ENCODE results near the gene PIGC.

Gene PIGC

DNA sequence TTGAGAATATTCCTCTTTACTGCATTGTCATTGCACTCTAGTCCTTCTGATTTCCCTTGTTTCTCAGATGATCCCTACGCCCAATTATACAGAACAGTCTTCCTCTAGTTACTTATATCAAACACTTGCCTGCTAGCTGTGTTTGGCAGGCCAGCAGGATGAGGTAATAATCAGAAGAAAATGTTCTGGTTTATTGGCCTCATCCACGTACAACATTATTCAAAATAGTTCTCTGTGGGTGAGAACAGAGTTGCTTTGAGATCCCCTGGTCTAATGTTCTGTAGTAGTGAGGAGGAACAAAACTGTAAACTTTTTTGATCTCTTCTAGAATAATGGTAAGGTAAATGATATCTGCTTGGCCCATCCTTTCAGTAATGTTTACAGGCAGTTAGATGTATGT, 45.7 kb downstream of the PIGC start:
- TF ChIP-seq, protein P1, sequence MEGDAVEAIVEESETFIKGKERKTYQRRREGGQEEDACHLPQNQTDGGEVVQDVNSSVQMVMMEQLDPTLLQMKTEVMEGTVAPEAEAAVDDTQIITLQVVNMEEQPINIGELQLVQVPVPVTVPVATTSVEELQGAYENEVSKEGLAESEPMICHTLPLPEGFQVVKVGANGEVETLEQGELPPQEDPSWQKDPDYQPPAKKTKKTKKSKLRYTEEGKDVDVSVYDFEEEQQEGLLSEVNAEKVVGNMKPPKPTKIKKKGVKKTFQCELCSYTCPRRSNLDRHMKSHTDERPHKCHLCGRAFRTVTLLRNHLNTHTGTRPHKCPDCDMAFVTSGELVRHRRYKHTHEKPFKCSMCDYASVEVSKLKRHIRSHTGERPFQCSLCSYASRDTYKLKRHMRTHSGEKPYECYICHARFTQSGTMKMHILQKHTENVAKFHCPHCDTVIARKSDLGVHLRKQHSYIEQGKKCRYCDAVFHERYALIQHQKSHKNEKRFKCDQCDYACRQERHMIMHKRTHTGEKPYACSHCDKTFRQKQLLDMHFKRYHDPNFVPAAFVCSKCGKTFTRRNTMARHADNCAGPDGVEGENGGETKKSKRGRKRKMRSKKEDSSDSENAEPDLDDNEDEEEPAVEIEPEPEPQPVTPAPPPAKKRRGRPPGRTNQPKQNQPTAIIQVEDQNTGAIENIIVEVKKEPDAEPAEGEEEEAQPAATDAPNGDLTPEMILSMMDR (IDR thresholded peaks at IDR 0.05; ENCODE audit: low read depth, low read length) = no peak
- H3K4me3 ChIP-seq (ENCODE audit: low read depth, low read length) = no peak overlapping the region
- H3K27ac ChIP-seq = no peak overlapping the region
- no peaks in the 10 kb centered on the region for H3K9me3 ChIP-seq (ENCODE audit: severe bottlenecking)
- H3K27me3 ChIP-seq (ENCODE audit: insufficient read depth, low read depth, severe bottlenecking) = no peaks in the 10 kb centered on the region
- no peak for DNase-seq
- H3K36me3 ChIP-seq = no peaks in the 10 kb centered on the region

DNA sequence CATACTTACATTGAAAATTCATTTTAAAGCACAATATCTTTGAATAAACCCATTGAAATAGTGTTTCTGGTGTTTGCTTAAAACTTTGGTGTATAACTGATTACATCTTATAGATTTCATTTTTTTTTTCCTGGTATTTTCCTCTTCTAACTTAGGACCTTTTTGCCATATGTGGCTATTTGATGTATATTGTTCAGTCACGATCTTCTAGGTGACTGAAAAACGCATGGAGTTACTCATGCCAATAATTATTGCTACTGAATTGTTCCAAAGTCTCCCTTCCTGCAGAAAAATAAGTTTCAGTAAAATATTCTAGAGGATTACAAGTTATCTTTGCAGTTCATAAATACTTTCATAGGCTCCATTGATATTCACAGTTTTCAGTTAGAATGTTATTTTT, 46.2 kb downstream of the PIGC start:
- Histone ChIP-seq H3K9me3 (ENCODE audit: severe bottlenecking) (no peaks in the 10 kb centered on the region), H3K27me3 (ENCODE audit: insufficient read depth, low read depth, severe bottlenecking) (no peaks in the 10 kb centered on the region), H3K27ac (no peak overlapping the region), H3K36me3 (no peaks in the 10 kb centered on the region), H3K4me3 (ENCODE audit: low read depth, low read length) (no peak overlapping the region)
- TF ChIP-seq, protein P1 (IDR thresholded peaks at IDR 0.05; ENCODE audit: low read depth, low read length) = no peak
- no peak for DNase-seq

DNA sequence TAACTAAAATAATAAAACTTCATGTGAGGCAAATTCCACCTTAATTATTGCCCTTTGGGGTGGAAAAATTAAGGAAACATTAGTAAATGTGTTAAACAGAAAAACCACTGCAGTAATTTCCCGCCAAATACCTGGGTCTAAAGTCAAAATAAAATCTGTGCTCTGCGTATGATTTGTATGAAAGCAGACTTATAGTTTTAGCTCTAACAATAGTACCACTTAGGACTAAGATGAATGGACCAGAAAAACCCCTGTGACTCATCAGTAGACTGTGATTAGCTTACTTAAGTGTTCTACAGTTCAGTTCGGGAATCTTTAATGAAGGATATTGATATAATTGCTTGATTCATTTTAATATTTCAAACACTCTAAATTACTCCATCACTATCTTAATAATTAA, 46.6 kb downstream of the PIGC start:
- TF ChIP-seq, protein P1 (IDR thresholded peaks at IDR 0.05; ENCODE audit: low read depth, low read length) = no peak
- Histone ChIP-seq H3K36me3 (no peaks in the 10 kb centered on the region), H3K27ac (no peak overlapping the region), H3K27me3 (ENCODE audit: insufficient read depth, low read depth, severe bottlenecking) (no peaks in the 10 kb centered on the region), H3K4me3 (ENCODE audit: low read depth, low read length) (no peak overlapping the region), H3K9me3 (ENCODE audit: severe bottlenecking) (no peaks in the 10 kb centered on the region)
- DNase-seq = no peak

DNA sequence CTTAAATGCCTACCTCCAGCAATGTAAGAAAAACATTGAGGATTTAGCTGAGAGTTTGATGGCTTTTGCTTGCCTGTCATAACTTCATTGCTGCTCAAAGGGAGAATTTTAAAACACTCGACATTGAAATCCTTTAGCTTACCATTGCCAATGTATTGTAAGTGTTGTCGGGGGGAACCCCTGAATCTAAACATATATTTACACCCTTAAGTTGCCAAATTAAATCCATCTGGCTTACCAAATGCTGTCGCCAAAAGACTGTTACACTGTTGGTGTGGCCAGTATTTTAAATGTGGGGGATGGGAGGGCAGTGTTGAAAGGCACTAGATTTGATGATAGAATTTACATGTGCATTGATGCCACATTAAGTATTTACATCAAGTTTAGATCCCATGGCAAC, 48.3 kb downstream of the PIGC start:
- Histone ChIP-seq H3K27ac (no peak overlapping the region), H3K4me3 (ENCODE audit: low read depth, low read length) (no peak overlapping the region), H3K27me3 (ENCODE audit: insufficient read depth, low read depth, severe bottlenecking) (no peaks in the 10 kb centered on the region), H3K36me3 (no peaks in the 10 kb centered on the region), H3K9me3 (ENCODE audit: severe bottlenecking) (no peaks in the 10 kb centered on the region)
- TF ChIP-seq, protein P1 (IDR thresholded peaks at IDR 0.05; ENCODE audit: low read depth, low read length) = no peak
- no peak for DNase-seq

DNA sequence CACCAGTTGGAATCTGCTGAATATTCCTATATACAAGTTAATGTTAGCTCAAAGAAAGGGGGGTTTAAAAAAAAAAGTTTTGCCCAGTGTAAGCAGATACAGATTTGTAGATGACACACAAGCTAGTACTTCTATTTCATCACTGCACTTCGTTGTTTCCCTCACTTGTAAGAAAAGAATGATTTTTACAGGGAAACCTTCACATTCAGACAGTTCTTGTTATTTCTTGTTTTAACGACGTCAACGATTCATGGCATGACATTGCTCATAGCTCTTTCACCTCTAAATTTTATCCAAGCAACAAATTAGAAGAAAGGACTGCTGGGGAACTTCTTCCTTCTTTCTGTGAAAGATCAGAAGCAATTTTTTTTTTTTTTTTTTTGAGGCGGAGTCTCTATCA, 49.1 kb downstream of the PIGC start:
- Histone ChIP-seq H3K4me3 (ENCODE audit: low read depth, low read length) (no peak overlapping the region), H3K27ac (no peak overlapping the region), H3K36me3 (no peaks in the 10 kb centered on the region), H3K9me3 (ENCODE audit: severe bottlenecking) (no peaks in the 10 kb centered on the region), H3K27me3 (ENCODE audit: insufficient read depth, low read depth, severe bottlenecking) (no peaks in the 10 kb centered on the region)
- DNase-seq = no peak
- TF ChIP-seq, protein P1 (IDR thresholded peaks at IDR 0.05; ENCODE audit: low read depth, low read length) = no peak

DNA sequence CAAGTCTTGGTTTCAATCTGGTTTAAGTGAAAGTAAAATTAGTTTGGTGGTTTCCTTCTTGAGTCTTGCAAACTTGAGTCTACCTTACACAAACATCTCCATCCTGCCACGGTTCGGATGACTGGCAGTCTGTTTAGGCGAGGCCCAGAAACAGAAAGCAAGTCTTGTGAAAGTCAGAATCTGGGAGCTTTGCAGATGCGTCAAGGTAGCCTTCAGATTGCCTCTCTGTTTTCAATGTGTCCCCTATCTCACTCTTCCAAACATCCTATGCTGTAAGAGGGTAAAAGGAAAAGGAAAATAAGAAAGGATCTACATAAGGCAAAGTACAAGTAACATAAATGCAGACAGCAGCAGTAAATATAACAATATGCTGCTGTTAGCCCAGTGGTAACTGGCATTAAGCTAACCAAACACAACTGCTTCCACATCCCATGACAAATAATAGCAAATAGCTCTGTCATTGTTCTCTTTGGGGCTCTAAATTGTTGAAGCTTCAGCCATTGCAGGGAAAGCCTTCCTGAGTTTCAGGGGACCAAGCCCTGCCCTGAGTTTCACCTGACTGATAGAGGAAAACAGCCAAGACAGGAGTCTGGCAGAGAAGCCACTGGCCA, 49.6 kb downstream of the PIGC start:
- Histone ChIP-seq H3K27ac (no peak overlapping the region), H3K9me3 (ENCODE audit: severe bottlenecking) (no peaks in the 10 kb centered on the region), H3K4me3 (ENCODE audit: low read depth, low read length) (no peak overlapping the region), H3K36me3 (no peaks in the 10 kb centered on the region), H3K27me3 (ENCODE audit: insufficient read depth, low read depth, severe bottlenecking) (no peaks in the 10 kb centered on the region)
- TF ChIP-seq, protein P1 (IDR thresholded peaks at IDR 0.05; ENCODE audit: low read depth, low read length) = no peak
- no peak for DNase-seq

All from WERI-Rb-1 (cell line).